CD4-positive, CD25-positive, alpha-beta regulatory T cell (primary cell): ENCODE measurements around the gene MAGOHB. TPM values are rescaled to one million over a fixed set of nuclear protein-coding genes. Genes with fewer than 3 reads are reported as not detected.
"Not testable (repeated sequence)": the region's sequence is repeated elsewhere in the genome, so short reads cannot be mapped to it uniquely, and the experiment has no call there.

ENCODE experiments used
- ATAC-seq, 2 donors: fragments of 150-1000 bp; cut with Tn5 transposase; one replicate each; pipeline ENCODE4 v1.10.0; 2021; ENCODE audit warnings: low read depth in 2 of 2, moderate number of reproducible peaks in 2 of 2, moderate library complexity in 1 of 2
- DNase-seq, 3 donors: peaks; one replicate each; pipeline versions ENCODE4 v3.0.0 to v3.0.0-alpha.2; 2012 to 2022; ENCODE audit warnings: mixed read lengths in 1 of 3
- H3K27ac ChIP-seq: one replicate; pipeline ENCODE4 v1.7.0; 2013; ENCODE audit warnings: mild to moderate bottlenecking, low read length; ENCODE audit not compliant: insufficient read depth, poor library complexity, severe bottlenecking
- H3K27me3 ChIP-seq: one replicate; pipeline ENCODE4 v1.7.0; 2013; ENCODE audit warnings: low read length; ENCODE audit not compliant: control insufficient read depth, insufficient read depth
- H3K36me3 ChIP-seq: one replicate; pipeline ENCODE4 v1.7.0; 2013; ENCODE audit warnings: mild to moderate bottlenecking, low read length, moderate library complexity; ENCODE audit not compliant: control insufficient read depth, insufficient read depth
- H3K4me1 ChIP-seq: 2 replicates; pipeline ENCODE4 v1.7.0; 2013; ENCODE audit warnings: mild to moderate bottlenecking, low read length; ENCODE audit not compliant: insufficient read depth, control insufficient read depth, poor library complexity, severe bottlenecking
- H3K4me3 ChIP-seq: one replicate; pipeline ENCODE4 v1.7.0; 2013; ENCODE audit warnings: low read depth, mild to moderate bottlenecking, low read length, moderate library complexity
- H3K9me3 ChIP-seq, 2 experiments: 1 replicate in 1 of 2; 2 replicates in 1 of 2; pipeline ENCODE4 v1.7.0; 2013; ENCODE audit warnings: low read length in 2 of 2, mild to moderate bottlenecking in 1 of 2, moderate library complexity in 1 of 2; ENCODE audit not compliant: control insufficient read depth in 2 of 2
- H3K27ac Mint-ChIP-seq, 3 donors: one replicate each; pipeline ENCODE4 v1.8.0; 2020 to 2022; ENCODE audit warnings: mild to moderate bottlenecking in 3 of 3, mixed read lengths in 3 of 3, moderate library complexity in 2 of 3
- H3K27me3 Mint-ChIP-seq: one replicate; pipeline ENCODE4 v1.8.0; 2022; ENCODE audit warnings: mild to moderate bottlenecking, mixed read lengths
- H3K36me3 Mint-ChIP-seq: one replicate; pipeline ENCODE4 v1.8.0; 2020; ENCODE audit warnings: mixed read lengths
- H3K4me1 Mint-ChIP-seq, 4 donors: one replicate each; pipeline ENCODE4 v1.8.0; 2020 to 2022; ENCODE audit warnings: mixed read lengths in 4 of 4, mild to moderate bottlenecking in 1 of 4
- H3K4me3 Mint-ChIP-seq, 4 donors: one replicate each; pipeline ENCODE4 v1.8.0; 2020 to 2022; ENCODE audit warnings: mild to moderate bottlenecking in 4 of 4, mixed read lengths in 4 of 4, moderate library complexity in 3 of 4
- H3K9me3 Mint-ChIP-seq, 7 donors: one replicate each; pipeline ENCODE4 v1.8.0; 2020 to 2022; ENCODE audit warnings: mixed read lengths in 7 of 7, mild to moderate bottlenecking in 3 of 7, moderate library complexity in 2 of 7
- polyA plus RNA-seq, 4 donors: library from polyadenylated mRNA; unstranded; fragments of 300-500 nt; fragmentation: Illumina TruSeq; gene quantifications; one replicate each; pipeline ENCODE4 v1.2.3, GENCODE V29; 2021
- total RNA-seq: library from RNA; stranded (reverse); gene quantifications from one replicate; pipeline ENCODE4 v1.2.3, GENCODE V29; 2022

The MAGOHB gene
- total and polyA plus RNA-seq, 5 donors from 2014 or later, result 13.8 to 53.8 (median 41.8) TPM

DNA sequence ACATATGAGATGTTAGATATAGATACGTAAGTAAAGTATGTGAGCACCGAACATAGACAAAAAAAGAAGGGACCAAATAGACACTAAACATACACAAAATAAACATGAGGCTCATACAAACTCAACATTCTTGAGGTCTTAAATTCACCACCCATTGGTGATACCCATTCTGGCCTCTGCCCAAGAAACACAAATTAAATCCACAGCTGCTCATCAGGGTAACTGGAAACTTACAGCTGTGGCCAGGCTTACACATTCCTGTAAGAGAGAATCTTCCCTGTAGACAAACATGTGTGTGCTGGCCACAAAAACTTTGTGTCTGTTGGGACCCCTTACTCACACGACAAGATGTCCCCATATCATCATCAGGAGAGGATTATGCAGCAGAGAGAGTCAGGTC lies 22.4 kb downstream of the MAGOHB start:
- ATAC-seq (no peak), DNase-seq (no peak)
- peaks cover 22% of the 10 kb centered on the region for H3K36me3 Mint-ChIP-seq
- H3K9me3 Mint-ChIP-seq, result peaks cover 0 to 1% (median 0%) of the 10 kb centered on the region in 7 donors
- peak overlapping the region in 2 of 3 donors; percentile 3 to 6 for H3K27ac Mint-ChIP-seq
- Histone ChIP-seq H3K27me3 (no peaks in the 10 kb centered on the region), H3K9me3 (no peaks in the 10 kb centered on the region), H3K27ac (no peak overlapping the region), H3K4me3 (no peak overlapping the region), H3K36me3 (peaks cover 6% of the 10 kb centered on the region), H3K4me1 (no peaks in the 10 kb centered on the region)
- peaks cover 0 to 5% (median 0%) of the 10 kb centered on the region in 4 donors for H3K4me1 Mint-ChIP-seq
- H3K27me3 Mint-ChIP-seq, result no peaks in the 10 kb centered on the region
- H3K4me3 Mint-ChIP-seq, result no peak overlapping the region

DNA sequence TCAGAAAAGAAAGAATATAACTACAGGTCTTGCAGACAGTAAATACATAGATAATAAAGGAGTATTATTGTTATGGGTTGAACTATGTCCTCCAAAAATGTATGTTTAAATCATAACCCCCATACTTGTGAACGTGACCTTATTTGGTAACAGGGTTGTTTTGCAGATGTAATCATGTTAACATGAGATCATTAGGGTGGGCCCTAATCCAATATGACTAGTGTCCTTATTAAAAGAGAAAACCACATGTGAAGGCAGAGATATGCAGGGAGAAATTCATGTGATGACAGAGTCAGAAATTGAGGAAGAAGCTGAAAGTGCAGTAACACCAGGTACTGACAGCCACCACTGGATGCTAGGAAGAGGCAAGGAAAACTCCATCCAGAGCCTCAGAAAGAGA lies 29.0 kb downstream of the MAGOHB start:
- H3K4me1 ChIP-seq, result no peaks in the 10 kb centered on the region
- no peaks in the 10 kb centered on the region for H3K9me3 ChIP-seq
- H3K4me3 Mint-ChIP-seq, result no peak overlapping the region
- H3K27me3 ChIP-seq, result no peaks in the 10 kb centered on the region
- DNase-seq (no peak), ATAC-seq (no peak)
- no peak overlapping the region for H3K27ac Mint-ChIP-seq
- no peak overlapping the region for H3K27ac ChIP-seq
- H3K27me3 Mint-ChIP-seq, result no peaks in the 10 kb centered on the region
- peaks cover 0 to 4% (median under 1%) of the 10 kb centered on the region in 4 donors for H3K4me1 Mint-ChIP-seq
- no peaks in the 10 kb centered on the region for H3K36me3 ChIP-seq
- H3K4me3 ChIP-seq, result no peak overlapping the region
- peaks cover 28% of the 10 kb centered on the region for H3K36me3 Mint-ChIP-seq
- H3K9me3 Mint-ChIP-seq, result peaks cover 0 to 6% (median 2%) of the 10 kb centered on the region in 7 donors

DNA sequence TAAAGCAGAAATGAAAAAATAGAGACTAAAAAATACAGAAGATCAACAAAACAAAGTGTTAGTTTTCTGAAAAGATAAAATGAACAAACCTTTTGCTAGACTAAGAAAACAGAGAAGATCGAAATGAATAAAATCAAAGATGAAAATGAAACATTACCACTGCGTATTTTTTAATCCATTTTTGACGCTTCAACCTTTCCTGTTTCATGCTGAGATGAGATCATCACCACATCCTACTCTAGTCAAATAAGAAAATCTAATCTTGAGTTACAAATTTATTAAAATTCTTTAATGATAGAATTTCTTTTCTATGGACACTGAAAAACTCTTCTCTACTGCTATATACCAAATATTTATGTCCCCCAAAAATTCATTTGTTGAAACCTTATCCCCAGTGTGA lies 30.7 kb downstream of the MAGOHB start:
- H3K9me3 ChIP-seq, result no peaks in the 10 kb centered on the region
- peaks cover 0 to 4% (median under 1%) of the 10 kb centered on the region in 4 donors for H3K4me1 Mint-ChIP-seq
- no peaks in the 10 kb centered on the region for H3K27me3 ChIP-seq
- H3K4me3 Mint-ChIP-seq, result no peak overlapping the region
- no peaks in the 10 kb centered on the region for H3K4me1 ChIP-seq
- no peak for DNase-seq
- H3K27ac Mint-ChIP-seq, result no peak overlapping the region
- H3K4me3 ChIP-seq, result no peak overlapping the region
- H3K9me3 Mint-ChIP-seq, result peaks cover 0 to 6% (median 2%) of the 10 kb centered on the region in 7 donors
- ATAC-seq, result no peak
- H3K36me3 ChIP-seq, result no peaks in the 10 kb centered on the region
- H3K36me3 Mint-ChIP-seq, result peaks cover 24% of the 10 kb centered on the region
- no peak overlapping the region for H3K27ac ChIP-seq
- H3K27me3 Mint-ChIP-seq, result no peaks in the 10 kb centered on the region

DNA sequence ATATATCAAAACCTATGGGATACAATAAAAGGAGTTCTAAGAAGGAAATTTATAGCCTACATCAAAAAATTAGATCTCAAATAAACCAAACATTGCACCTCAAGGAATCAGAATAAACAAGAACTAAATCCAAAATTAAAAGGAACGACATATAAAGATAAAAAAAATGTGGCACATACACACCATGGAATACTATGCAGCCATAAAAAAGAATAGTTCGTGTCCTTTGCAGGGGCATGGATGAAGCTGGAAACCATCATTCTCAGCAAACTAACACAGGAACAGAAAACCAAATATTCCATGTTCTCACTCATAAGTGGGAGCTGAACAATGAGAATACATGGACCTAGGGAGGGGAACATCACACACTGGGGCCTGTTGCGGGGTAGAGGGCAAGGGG lies 31.3 kb downstream of the MAGOHB start:
- ATAC-seq, result not testable (repeated sequence)

DNA sequence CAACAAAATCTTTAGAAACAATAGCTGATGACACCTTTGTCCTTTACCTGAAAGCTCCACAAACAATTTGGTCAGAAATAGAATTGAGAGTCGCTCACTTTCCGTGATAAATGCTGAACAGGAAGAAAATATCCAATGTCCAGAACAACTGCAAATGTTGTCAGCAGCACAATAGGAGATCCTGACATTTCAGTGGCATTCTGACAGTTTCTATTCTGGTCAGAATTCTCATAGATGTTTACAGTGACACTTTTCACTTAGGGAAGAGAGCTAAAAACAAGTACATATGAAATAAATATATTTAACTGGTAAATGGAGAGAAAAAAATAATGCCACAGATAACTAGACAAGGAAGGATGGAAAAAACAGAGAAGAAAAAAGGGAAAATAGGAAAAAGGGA lies 39.1 kb downstream of the MAGOHB start:
- H3K27me3 Mint-ChIP-seq, result peaks cover 6% of the 10 kb centered on the region
- no peak overlapping the region for H3K27ac Mint-ChIP-seq
- ATAC-seq, result no peak

More for the DNA sequence above, 31.3 kb downstream of the MAGOHB start:
- H3K36me3 Mint-ChIP-seq, result peaks cover 20% of the 10 kb centered on the region
- not testable (repeated sequence) for H3K27ac ChIP-seq, H3K27ac Mint-ChIP-seq, H3K4me3 Mint-ChIP-seq, H3K4me1 Mint-ChIP-seq, H3K9me3 Mint-ChIP-seq, H3K27me3 Mint-ChIP-seq, H3K4me3 ChIP-seq, H3K27me3 ChIP-seq, H3K36me3 ChIP-seq, H3K9me3 ChIP-seq, H3K4me1 ChIP-seq, DNase-seq

DNA sequence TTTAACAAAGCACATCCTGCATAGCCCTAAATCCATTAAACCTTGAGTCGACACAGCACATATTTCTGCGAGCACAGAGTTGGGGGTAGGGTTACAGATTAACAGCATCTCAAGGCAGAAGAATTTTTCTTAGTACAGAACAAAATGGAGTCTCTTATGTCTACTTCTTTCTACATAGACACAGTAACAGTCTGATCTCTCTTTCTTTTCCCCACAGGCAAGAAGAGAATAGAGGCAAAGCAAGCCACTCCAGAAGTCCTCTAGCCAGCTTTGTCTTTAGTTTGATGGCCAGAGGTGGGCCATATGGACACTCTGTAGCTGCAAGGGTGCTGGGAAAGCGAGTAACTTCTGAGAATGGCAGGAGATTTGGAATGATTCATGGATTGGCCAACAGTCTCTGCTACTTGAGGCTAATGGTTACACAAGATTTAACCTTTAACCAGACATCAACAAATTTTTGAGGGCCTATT lies 41.4 kb downstream of the MAGOHB start:
- H3K36me3 Mint-ChIP-seq, H3K27me3 ChIP-seq, ATAC-seq, H3K4me1 Mint-ChIP-seq, H3K4me3 Mint-ChIP-seq, H3K4me1 ChIP-seq, DNase-seq, H3K9me3 ChIP-seq, H3K9me3 Mint-ChIP-seq, H3K27ac ChIP-seq, H3K36me3 ChIP-seq, H3K4me3 ChIP-seq: not testable (repeated sequence)
- peak overlapping the region in 1 of 3 donors; percentile 14 for H3K27ac Mint-ChIP-seq
- H3K27me3 Mint-ChIP-seq, result peaks cover 11% of the 10 kb centered on the region

More for the DNA sequence above, 39.1 kb downstream of the MAGOHB start:
- H3K27ac ChIP-seq, result no peak overlapping the region
- Mint-ChIP-seq H3K4me1 (no peaks in the 10 kb centered on the region), H3K36me3 (no peaks in the 10 kb centered on the region), H3K4me3 (no peak overlapping the region), H3K9me3 (peaks cover 0 to 1% (median 0%) of the 10 kb centered on the region in 7 donors)
- H3K4me3 ChIP-seq, result no peak overlapping the region
- no peaks in the 10 kb centered on the region for H3K27me3 ChIP-seq
- no peaks in the 10 kb centered on the region for H3K9me3 ChIP-seq
- DNase-seq, result no peak
- H3K36me3 ChIP-seq, result no peaks in the 10 kb centered on the region
- no peaks in the 10 kb centered on the region for H3K4me1 ChIP-seq

DNA sequence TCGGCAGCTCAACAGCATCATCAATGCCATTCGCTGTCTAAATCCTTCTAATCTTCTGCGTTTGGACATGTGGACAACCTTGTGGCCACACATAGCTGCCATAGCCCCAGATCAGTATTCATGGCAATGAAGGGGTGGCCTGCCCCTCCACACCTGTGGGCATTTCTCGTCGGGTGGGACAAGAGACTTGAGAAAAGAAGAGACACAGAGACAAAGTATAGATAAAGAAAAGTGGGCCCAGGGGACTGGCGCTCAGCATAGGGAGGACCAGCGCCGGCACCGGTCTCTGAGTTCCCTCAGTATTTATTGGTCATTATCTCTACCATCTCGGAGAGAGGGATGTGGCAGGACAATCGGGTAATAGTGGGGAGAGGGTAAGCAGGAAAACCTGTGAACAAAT lies 42.3 kb downstream of the MAGOHB start:
- ATAC-seq (no peak), DNase-seq (no peak)
- H3K27me3 ChIP-seq, result peaks cover 2% of the 10 kb centered on the region
- H3K4me3 ChIP-seq, result no peak overlapping the region
- no peaks in the 10 kb centered on the region for H3K4me1 Mint-ChIP-seq
- no peaks in the 10 kb centered on the region for H3K4me1 ChIP-seq
- no peak overlapping the region for H3K27ac Mint-ChIP-seq
- H3K9me3 Mint-ChIP-seq, result peaks cover 0 to 3% (median 0%) of the 10 kb centered on the region in 7 donors
- no peak overlapping the region for H3K27ac ChIP-seq
- no peaks in the 10 kb centered on the region for H3K36me3 ChIP-seq
- peaks cover 11% of the 10 kb centered on the region for H3K27me3 Mint-ChIP-seq
- no peak overlapping the region for H3K4me3 Mint-ChIP-seq
- no peaks in the 10 kb centered on the region for H3K9me3 ChIP-seq
- no peaks in the 10 kb centered on the region for H3K36me3 Mint-ChIP-seq

DNA sequence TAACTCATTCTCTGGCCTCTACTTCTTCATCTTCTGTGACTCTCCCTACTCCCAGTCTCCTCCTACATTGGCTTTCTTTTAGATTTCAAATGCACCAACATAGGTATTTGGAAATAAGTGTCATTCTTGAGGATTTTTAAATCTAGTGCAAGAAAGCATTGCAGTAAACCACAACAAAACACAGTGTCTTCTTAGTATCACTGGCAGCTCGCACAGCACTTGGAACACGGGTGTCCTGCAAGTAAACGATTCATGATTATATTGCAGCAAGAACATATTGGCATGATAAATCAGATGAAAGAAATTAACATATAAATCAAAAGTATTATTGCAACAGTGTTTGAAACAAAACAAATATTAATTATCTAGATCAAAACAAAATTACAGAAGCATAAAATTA lies 45.6 kb downstream of the MAGOHB start:
- H3K27ac Mint-ChIP-seq, result no peak overlapping the region
- H3K36me3 Mint-ChIP-seq, result no peaks in the 10 kb centered on the region
- Histone ChIP-seq H3K36me3 (no peaks in the 10 kb centered on the region), H3K4me1 (no peaks in the 10 kb centered on the region), H3K27ac (no peak overlapping the region), H3K9me3 (no peaks in the 10 kb centered on the region), H3K4me3 (no peak overlapping the region), H3K27me3 (peaks cover 2% of the 10 kb centered on the region)
- no peak for DNase-seq
- no peak overlapping the region for H3K4me3 Mint-ChIP-seq
- H3K4me1 Mint-ChIP-seq, result no peaks in the 10 kb centered on the region
- ATAC-seq, result no peak
- H3K9me3 Mint-ChIP-seq, result peaks cover 0 to 1% (median 0%) of the 10 kb centered on the region in 7 donors
- peaks cover 25% of the 10 kb centered on the region for H3K27me3 Mint-ChIP-seq
